ENCODE data around the gene DEPDC4. TPM values are rescaled to one million over a fixed set of nuclear protein-coding genes. Genes with fewer than 3 reads are reported as not detected.

Gene DEPDC4
- polyA plus RNA-seq, 1 donor from 2014 or later: 1.2 TPM

DNA sequence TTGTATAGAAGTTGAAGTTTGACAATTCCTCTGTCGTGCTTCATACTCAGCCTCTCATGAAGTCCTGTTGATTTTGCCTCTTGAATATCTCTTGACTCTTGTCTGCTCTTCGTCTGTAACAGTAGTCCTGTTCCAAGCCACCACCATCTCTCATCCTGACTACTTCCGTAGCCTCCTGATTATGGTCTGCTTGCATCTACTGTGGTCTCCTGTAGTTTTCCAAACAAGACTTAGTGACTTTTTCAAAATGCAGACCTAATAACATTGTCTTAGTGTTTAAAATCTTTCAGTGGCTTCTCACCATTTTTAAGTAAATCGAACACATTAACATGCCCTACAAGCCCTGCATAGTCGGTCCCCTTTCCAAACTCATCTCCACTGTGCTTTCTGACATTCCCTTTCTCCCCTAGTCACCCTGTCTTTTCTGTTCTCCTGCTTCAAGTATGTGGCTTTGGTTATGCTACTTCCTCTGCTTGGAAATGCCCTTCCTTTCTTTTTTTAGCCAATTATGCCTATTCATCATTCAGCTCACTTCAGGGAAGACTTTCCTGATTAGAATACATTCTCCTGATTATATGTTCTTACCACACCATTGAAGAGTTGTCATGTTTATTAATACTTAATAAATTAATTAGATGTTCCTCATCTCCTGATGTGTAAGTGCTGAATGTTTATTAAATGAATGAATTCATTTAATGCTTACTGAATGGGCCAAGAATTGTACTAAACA is 2.1 kb upstream of the DEPDC4 start:
- peaks cover 65% of the 10 kb centered on the region for H3K79me2 ChIP-seq (replicated peaks; ENCODE audit: insufficient read depth, low read length)

DNA sequence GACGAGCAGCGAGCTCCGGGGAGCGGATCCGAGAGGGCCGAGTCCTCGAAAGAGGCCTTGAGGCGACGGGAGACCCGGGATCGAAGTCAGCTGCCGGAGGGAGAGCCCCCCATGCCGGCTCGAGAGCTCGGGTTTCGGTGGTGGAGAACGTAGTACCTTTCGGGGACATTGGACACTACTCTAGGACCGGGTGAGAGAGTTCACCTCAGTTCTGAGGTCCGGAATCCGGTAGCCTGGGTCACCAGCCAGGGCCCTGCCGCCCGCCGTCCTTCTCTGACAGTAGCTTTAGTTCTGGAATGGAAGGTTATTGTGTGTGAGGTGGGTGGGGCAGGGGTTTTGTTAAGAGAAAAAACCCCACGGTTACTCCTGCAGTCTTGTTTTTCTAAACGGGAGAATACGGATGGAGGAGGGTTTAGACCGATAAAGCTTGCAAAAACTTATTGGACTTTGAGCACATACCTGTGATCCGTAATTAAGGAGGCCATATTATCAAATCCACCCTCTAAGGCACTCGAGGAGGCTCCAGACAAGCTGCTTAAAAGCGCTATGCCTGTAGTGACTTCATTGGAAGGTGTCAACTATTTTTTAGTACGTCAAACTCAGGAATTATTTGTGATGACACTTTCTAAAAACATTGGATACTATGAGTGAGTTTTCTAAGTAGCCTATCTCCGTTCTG is 863 bp upstream of the DEPDC4 start:
- H3K79me2 ChIP-seq (replicated peaks; ENCODE audit: insufficient read depth, low read length): peaks cover 54% of the 10 kb centered on the region
- H3K9ac ChIP-seq (ENCODE audit: low read length): peak overlapping the region; percentile 96
- no peaks in the 10 kb centered on the region for H3F3A ChIP-seq (ENCODE audit: insufficient read depth, low read length, poor library complexity, severe bottlenecking)
- H3K4me3 ChIP-seq (ENCODE audit: low read length): peak overlapping the region; percentile 92
- no peaks in the 10 kb centered on the region for H3K9me3 ChIP-seq (ENCODE audit: low read length)
- no peaks in the 10 kb centered on the region for H3K36me3 ChIP-seq (ENCODE audit: insufficient read depth, low read length)
- TF ChIP-seq TAF1 (IDR thresholded peaks at IDR 0.05; ENCODE audit: low read depth) (peak; percentile 37), MXI1 (conservative IDR thresholded peaks at IDR 0.05; ENCODE audit: poor library complexity, severe bottlenecking) (no peak), SMC3 (conservative IDR thresholded peaks at IDR 0.05; ENCODE audit: poor library complexity) (no peak)
- TF ChIP-seq, protein P1, sequence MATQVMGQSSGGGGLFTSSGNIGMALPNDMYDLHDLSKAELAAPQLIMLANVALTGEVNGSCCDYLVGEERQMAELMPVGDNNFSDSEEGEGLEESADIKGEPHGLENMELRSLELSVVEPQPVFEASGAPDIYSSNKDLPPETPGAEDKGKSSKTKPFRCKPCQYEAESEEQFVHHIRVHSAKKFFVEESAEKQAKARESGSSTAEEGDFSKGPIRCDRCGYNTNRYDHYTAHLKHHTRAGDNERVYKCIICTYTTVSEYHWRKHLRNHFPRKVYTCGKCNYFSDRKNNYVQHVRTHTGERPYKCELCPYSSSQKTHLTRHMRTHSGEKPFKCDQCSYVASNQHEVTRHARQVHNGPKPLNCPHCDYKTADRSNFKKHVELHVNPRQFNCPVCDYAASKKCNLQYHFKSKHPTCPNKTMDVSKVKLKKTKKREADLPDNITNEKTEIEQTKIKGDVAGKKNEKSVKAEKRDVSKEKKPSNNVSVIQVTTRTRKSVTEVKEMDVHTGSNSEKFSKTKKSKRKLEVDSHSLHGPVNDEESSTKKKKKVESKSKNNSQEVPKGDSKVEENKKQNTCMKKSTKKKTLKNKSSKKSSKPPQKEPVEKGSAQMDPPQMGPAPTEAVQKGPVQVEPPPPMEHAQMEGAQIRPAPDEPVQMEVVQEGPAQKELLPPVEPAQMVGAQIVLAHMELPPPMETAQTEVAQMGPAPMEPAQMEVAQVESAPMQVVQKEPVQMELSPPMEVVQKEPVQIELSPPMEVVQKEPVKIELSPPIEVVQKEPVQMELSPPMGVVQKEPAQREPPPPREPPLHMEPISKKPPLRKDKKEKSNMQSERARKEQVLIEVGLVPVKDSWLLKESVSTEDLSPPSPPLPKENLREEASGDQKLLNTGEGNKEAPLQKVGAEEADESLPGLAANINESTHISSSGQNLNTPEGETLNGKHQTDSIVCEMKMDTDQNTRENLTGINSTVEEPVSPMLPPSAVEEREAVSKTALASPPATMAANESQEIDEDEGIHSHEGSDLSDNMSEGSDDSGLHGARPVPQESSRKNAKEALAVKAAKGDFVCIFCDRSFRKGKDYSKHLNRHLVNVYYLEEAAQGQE (IDR thresholded peaks at IDR 0.05; ENCODE audit: borderline replicate concordance): peak; percentile 48
- TF ChIP-seq, protein P2, sequence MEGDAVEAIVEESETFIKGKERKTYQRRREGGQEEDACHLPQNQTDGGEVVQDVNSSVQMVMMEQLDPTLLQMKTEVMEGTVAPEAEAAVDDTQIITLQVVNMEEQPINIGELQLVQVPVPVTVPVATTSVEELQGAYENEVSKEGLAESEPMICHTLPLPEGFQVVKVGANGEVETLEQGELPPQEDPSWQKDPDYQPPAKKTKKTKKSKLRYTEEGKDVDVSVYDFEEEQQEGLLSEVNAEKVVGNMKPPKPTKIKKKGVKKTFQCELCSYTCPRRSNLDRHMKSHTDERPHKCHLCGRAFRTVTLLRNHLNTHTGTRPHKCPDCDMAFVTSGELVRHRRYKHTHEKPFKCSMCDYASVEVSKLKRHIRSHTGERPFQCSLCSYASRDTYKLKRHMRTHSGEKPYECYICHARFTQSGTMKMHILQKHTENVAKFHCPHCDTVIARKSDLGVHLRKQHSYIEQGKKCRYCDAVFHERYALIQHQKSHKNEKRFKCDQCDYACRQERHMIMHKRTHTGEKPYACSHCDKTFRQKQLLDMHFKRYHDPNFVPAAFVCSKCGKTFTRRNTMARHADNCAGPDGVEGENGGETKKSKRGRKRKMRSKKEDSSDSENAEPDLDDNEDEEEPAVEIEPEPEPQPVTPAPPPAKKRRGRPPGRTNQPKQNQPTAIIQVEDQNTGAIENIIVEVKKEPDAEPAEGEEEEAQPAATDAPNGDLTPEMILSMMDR (IDR thresholded peaks at IDR 0.05; ENCODE audit: poor library complexity, severe bottlenecking): no peak
- peak overlapping the region; percentile 95 for H3K27ac ChIP-seq (ENCODE audit: low read length)
- peak overlapping the region; percentile 80 for H2AFZ ChIP-seq (ENCODE audit: low read depth, low read length)
- no peaks in the 10 kb centered on the region for H3K9me2 ChIP-seq (ENCODE audit: insufficient read depth, low read length)
- H3K4me2 ChIP-seq (ENCODE audit: low read length): peak overlapping the region; percentile 98
- peaks cover 4% of the 10 kb centered on the region for H4K20me1 ChIP-seq (ENCODE audit: insufficient read depth)
- H3K27me3 ChIP-seq (ENCODE audit: insufficient read depth, low read depth, low read length): no peaks in the 10 kb centered on the region

More for the DNA sequence above, 2.1 kb upstream of the DEPDC4 start:
- peak overlapping the region; percentile 96 for H3K9ac ChIP-seq (ENCODE audit: low read length)
- H3K9me2 ChIP-seq (ENCODE audit: insufficient read depth, low read length): no peaks in the 10 kb centered on the region
- H3K27me3 ChIP-seq (ENCODE audit: insufficient read depth, low read depth, low read length): no peaks in the 10 kb centered on the region
- no peak overlapping the region for H3K27ac ChIP-seq (ENCODE audit: low read length)
- no peaks in the 10 kb centered on the region for H3K9me3 ChIP-seq (ENCODE audit: low read length)
- no peak for TF ChIP-seq SMC3 (conservative IDR thresholded peaks at IDR 0.05; ENCODE audit: poor library complexity)
- no peak for TF ChIP-seq TAF1 (IDR thresholded peaks at IDR 0.05; ENCODE audit: low read depth)
- TF ChIP-seq EP300 (conservative IDR thresholded peaks at IDR 0.05; ENCODE audit: poor library complexity, severe bottlenecking): no peak
- TF ChIP-seq EZH2 (IDR thresholded peaks at IDR 0.05; ENCODE audit: borderline replicate concordance, insufficient read depth, low read length, poor library complexity, severe bottlenecking): no peak
- TF ChIP-seq MXI1 (conservative IDR thresholded peaks at IDR 0.05; ENCODE audit: poor library complexity, severe bottlenecking): no peak
- no peak for TF ChIP-seq POLR2AphosphoS5 (IDR thresholded peaks at IDR 0.05)
- TF ChIP-seq RAD21 (conservative IDR thresholded peaks at IDR 0.05): no peak
- TF ChIP-seq, protein P1 (IDR thresholded peaks at IDR 0.05; ENCODE audit: borderline replicate concordance): no peak
- TF ChIP-seq, protein P2 (IDR thresholded peaks at IDR 0.05; ENCODE audit: poor library complexity, severe bottlenecking): no peak
- H3K4me3 ChIP-seq (ENCODE audit: low read length): peak overlapping the region; percentile 92
- H3K4me2 ChIP-seq (ENCODE audit: low read length): peak overlapping the region; percentile 98
- peaks cover 4% of the 10 kb centered on the region for H4K20me1 ChIP-seq (ENCODE audit: insufficient read depth)
- no peaks in the 10 kb centered on the region for H3K36me3 ChIP-seq (ENCODE audit: insufficient read depth, low read length)
- H3F3A ChIP-seq (ENCODE audit: insufficient read depth, low read length, poor library complexity, severe bottlenecking): no peaks in the 10 kb centered on the region
- H2AFZ ChIP-seq (ENCODE audit: low read depth, low read length): no peak overlapping the region

Data from neural cell (in vitro differentiated cells).